Activated T-cell treated with anti-CD3 and anti-CD28 coated beads, Interleukin-2, amount 50 U/mL, for 4 hours (primary cell): ENCODE results near the gene ZNF230. TPM values are rescaled to one million over a fixed set of nuclear protein-coding genes. Genes with fewer than 3 reads are reported as not detected.
A peak's percentile ranks its signal among the peaks of the same experiment; 100 is the strongest.

ENCODE experiments used
- ATAC-seq, 2 donors: fragments of 200-7000 bp; cut with Tn5 transposase; one replicate each; pipeline ENCODE4 v1.10.0; 2021
- DNase-seq: peaks from one replicate; pipeline ENCODE4 v3.0.0-alpha.2; 2020
- H3K27me3 Mint-ChIP-seq: one replicate; pipeline ENCODE4 v1.8.0; 2021; ENCODE audit warnings: low read depth, mixed read lengths
- H3K36me3 Mint-ChIP-seq: one replicate; pipeline ENCODE4 v1.8.0; 2022; ENCODE audit warnings: mixed read lengths; ENCODE audit not compliant: insufficient read depth
- H3K4me1 Mint-ChIP-seq: one replicate; pipeline ENCODE4 v1.8.0; 2021; ENCODE audit warnings: low read depth, mixed read lengths
- H3K4me3 Mint-ChIP-seq: one replicate; pipeline ENCODE4 v1.8.0; 2021; ENCODE audit warnings: mild to moderate bottlenecking, moderate library complexity, mixed read lengths
- H3K9me3 Mint-ChIP-seq: one replicate; pipeline ENCODE4 v1.8.0; 2021; ENCODE audit warnings: mixed read lengths
- total RNA-seq, 3 donors: library from RNA; stranded (reverse); gene quantifications; one replicate each; pipeline ENCODE4 v1.2.1, GENCODE V29; 2021

Gene ZNF230
- total RNA-seq, 3 donors from 2014 or later = 1.1 to 1.9 (median 1.8) TPM

- H3K27me3 Mint-ChIP-seq = no peaks in the 10 kb centered on the region
- H3K9me3 Mint-ChIP-seq = peaks cover 82% of the 10 kb centered on the region
- peaks cover 3% of the 10 kb centered on the region for H3K4me1 Mint-ChIP-seq
- no peak overlapping the region for H3K4me3 Mint-ChIP-seq
- DNase-seq (no peak), ATAC-seq (no peak)
- peaks cover 70% of the 10 kb centered on the region for H3K36me3 Mint-ChIP-seq
These were observed 7.7 kb downstream of the ZNF230 start for GRCh38 chr19:44010468-44010867.

- DNase-seq = no peak
- no peak for ATAC-seq
- H3K4me3 Mint-ChIP-seq = no peak overlapping the region
- peaks cover 22% of the 10 kb centered on the region for H3K27me3 Mint-ChIP-seq
- peaks cover 59% of the 10 kb centered on the region for H3K9me3 Mint-ChIP-seq
- H3K36me3 Mint-ChIP-seq = peaks cover 6% of the 10 kb centered on the region
- H3K4me1 Mint-ChIP-seq = peaks cover under 1% of the 10 kb centered on the region
These were observed 16.7 kb downstream of the ZNF230 start for GRCh38 chr19:44019498-44019897.

GRCh38 chr19:44021221-44021620, 18.5 kb downstream of the ZNF230 start:
- ATAC-seq = no peak
- no peak for DNase-seq
- Mint-ChIP-seq H3K27me3 (peaks cover 22% of the 10 kb centered on the region), H3K9me3 (peaks cover 51% of the 10 kb centered on the region), H3K36me3 (peaks cover 12% of the 10 kb centered on the region), H3K4me1 (peaks cover 18% of the 10 kb centered on the region), H3K4me3 (no peak overlapping the region)

GRCh38 chr19:44024900-44025216, 22.1 kb downstream of the ZNF230 start:
- peak overlapping the region; percentile 96 for H3K4me3 Mint-ChIP-seq
- H3K27me3 Mint-ChIP-seq = peaks cover 11% of the 10 kb centered on the region
- peaks cover 19% of the 10 kb centered on the region for H3K4me1 Mint-ChIP-seq
- DNase-seq = no peak
- ATAC-seq = no peak
- H3K9me3 Mint-ChIP-seq = peaks cover 41% of the 10 kb centered on the region
- peaks cover 45% of the 10 kb centered on the region for H3K36me3 Mint-ChIP-seq

GRCh38 chr19:44025217-44025936, 22.6 kb downstream of the ZNF230 start, which contains the start of gene ZNF222:
Gene ZNF222 (plus strand): TSS chr19:44025379. CDS start chr19:44025437, 58 bp downstream.
- ATAC-seq (peak; percentile 99 to 100), DNase-seq (peak; percentile 75)
- peaks cover 19% of the 10 kb centered on the region for H3K4me1 Mint-ChIP-seq
- H3K36me3 Mint-ChIP-seq = peaks cover 45% of the 10 kb centered on the region
- H3K27me3 Mint-ChIP-seq = peaks cover 8% of the 10 kb centered on the region
- peaks cover 39% of the 10 kb centered on the region for H3K9me3 Mint-ChIP-seq
- peak within 1 kb of the TSS; percentile 96 for H3K4me3 Mint-ChIP-seq

GRCh38 chr19:44026622-44027021, 23.9 kb downstream of the ZNF230 start:
- peaks cover 56% of the 10 kb centered on the region for H3K36me3 Mint-ChIP-seq
- ATAC-seq (no peak), DNase-seq (no peak)
- H3K4me3 Mint-ChIP-seq = no peak overlapping the region
- peaks cover 42% of the 10 kb centered on the region for H3K9me3 Mint-ChIP-seq
- H3K27me3 Mint-ChIP-seq = peaks cover 3% of the 10 kb centered on the region
- H3K4me1 Mint-ChIP-seq = peaks cover 19% of the 10 kb centered on the region

- no peak overlapping the region for H3K4me3 Mint-ChIP-seq
- H3K36me3 Mint-ChIP-seq = peaks cover 61% of the 10 kb centered on the region
- no peaks in the 10 kb centered on the region for H3K27me3 Mint-ChIP-seq
- ATAC-seq = no peak
- H3K4me1 Mint-ChIP-seq = no peaks in the 10 kb centered on the region
- no peak for DNase-seq
- peaks cover 51% of the 10 kb centered on the region for H3K9me3 Mint-ChIP-seq
These were observed 29.3 kb downstream of the ZNF230 start for GRCh38 chr19:44032001-44032610.

- ATAC-seq = no peak
- H3K27me3 Mint-ChIP-seq = peaks cover 15% of the 10 kb centered on the region
These were observed 39.4 kb downstream of the ZNF230 start for GRCh38 chr19:44042147-44042546.

GRCh38 chr19:44050740-44051649, 48.2 kb downstream of the ZNF230 start:
- H3K27me3 Mint-ChIP-seq = peaks cover 2% of the 10 kb centered on the region
- peaks cover 16% of the 10 kb centered on the region for H3K36me3 Mint-ChIP-seq
- no peak for DNase-seq
- ATAC-seq = peak; percentile 47 to 59
- peaks cover 21% of the 10 kb centered on the region for H3K4me1 Mint-ChIP-seq
- H3K4me3 Mint-ChIP-seq = peak overlapping the region; percentile 90
- peaks cover 21% of the 10 kb centered on the region for H3K9me3 Mint-ChIP-seq

More at GRCh38 chr19:44042147-44042546, 39.4 kb downstream of the ZNF230 start:
- Mint-ChIP-seq H3K36me3 (peaks cover 3% of the 10 kb centered on the region), H3K4me1 (no peaks in the 10 kb centered on the region), H3K4me3 (no peak overlapping the region), H3K9me3 (peaks cover 48% of the 10 kb centered on the region)
- no peak for DNase-seq

GRCh38 chr19:44051650-44052402, 49.1 kb downstream of the ZNF230 start, which contains the start of gene ZNF223:
Gene ZNF223 (plus strand): TSS chr19:44052036. CDS start chr19:44055177, 3,141 bp downstream.
- Mint-ChIP-seq H3K36me3 (peaks cover 19% of the 10 kb centered on the region), H3K9me3 (peaks cover 21% of the 10 kb centered on the region)

GRCh38 chr19:44055870-44056269, 53.1 kb downstream of the ZNF230 start:
- H3K4me3 Mint-ChIP-seq = no peak overlapping the region
- no peak for ATAC-seq
- H3K9me3 Mint-ChIP-seq = peaks cover 26% of the 10 kb centered on the region
- peaks cover 47% of the 10 kb centered on the region for H3K36me3 Mint-ChIP-seq
- H3K4me1 Mint-ChIP-seq = peaks cover 16% of the 10 kb centered on the region
- H3K27me3 Mint-ChIP-seq = no peaks in the 10 kb centered on the region
- DNase-seq = no peak

More at GRCh38 chr19:44051650-44052402, 49.1 kb downstream of the ZNF230 start, which contains the start of gene ZNF223:
- Mint-ChIP-seq H3K4me1 (peaks cover 21% of the 10 kb centered on the region), H3K27me3 (no peaks in the 10 kb centered on the region), H3K4me3 (peak within 1 kb of the TSS; percentile 90)
- DNase-seq (peak; percentile 63), ATAC-seq (peak; percentile 95 to 98)

- DNase-seq (no peak), ATAC-seq (no peak)
- Mint-ChIP-seq H3K27me3 (no peaks in the 10 kb centered on the region), H3K36me3 (peaks cover 78% of the 10 kb centered on the region), H3K9me3 (peaks cover 32% of the 10 kb centered on the region), H3K4me1 (no peaks in the 10 kb centered on the region), H3K4me3 (no peak overlapping the region)
These were observed 56.5 kb downstream of the ZNF230 start for GRCh38 chr19:44059229-44059628.

GRCh38 chr19:44061038-44061437, 58.3 kb downstream of the ZNF230 start:
- no peaks in the 10 kb centered on the region for H3K27me3 Mint-ChIP-seq
- no peaks in the 10 kb centered on the region for H3K4me1 Mint-ChIP-seq
- H3K36me3 Mint-ChIP-seq = peaks cover 72% of the 10 kb centered on the region
- no peak overlapping the region for H3K4me3 Mint-ChIP-seq
- H3K9me3 Mint-ChIP-seq = peaks cover 30% of the 10 kb centered on the region
- ATAC-seq (no peak), DNase-seq (no peak)
